Hindlimb muscle (tissue), 1 donor: Measurements from ENCODE around the gene FAM120A. TPM values are rescaled to one million over a fixed set of nuclear protein-coding genes. Genes with fewer than 3 reads are reported as not detected.

Experiments
- DNase-seq: peaks from one replicate; pipeline ENCODE4 v3.0.0-alpha.2; 2013
- polyA plus RNA-seq: library from polyadenylated mRNA; unstranded; fragments of 120-200 nt; gene quantifications from one replicate; pipeline ENCODE4 v1.2.1, GENCODE V29; 2013; ENCODE audit not compliant: insufficient read length

FAM120A gene
- polyA plus RNA-seq, 1 donor, result 63.3 TPM

DNA sequence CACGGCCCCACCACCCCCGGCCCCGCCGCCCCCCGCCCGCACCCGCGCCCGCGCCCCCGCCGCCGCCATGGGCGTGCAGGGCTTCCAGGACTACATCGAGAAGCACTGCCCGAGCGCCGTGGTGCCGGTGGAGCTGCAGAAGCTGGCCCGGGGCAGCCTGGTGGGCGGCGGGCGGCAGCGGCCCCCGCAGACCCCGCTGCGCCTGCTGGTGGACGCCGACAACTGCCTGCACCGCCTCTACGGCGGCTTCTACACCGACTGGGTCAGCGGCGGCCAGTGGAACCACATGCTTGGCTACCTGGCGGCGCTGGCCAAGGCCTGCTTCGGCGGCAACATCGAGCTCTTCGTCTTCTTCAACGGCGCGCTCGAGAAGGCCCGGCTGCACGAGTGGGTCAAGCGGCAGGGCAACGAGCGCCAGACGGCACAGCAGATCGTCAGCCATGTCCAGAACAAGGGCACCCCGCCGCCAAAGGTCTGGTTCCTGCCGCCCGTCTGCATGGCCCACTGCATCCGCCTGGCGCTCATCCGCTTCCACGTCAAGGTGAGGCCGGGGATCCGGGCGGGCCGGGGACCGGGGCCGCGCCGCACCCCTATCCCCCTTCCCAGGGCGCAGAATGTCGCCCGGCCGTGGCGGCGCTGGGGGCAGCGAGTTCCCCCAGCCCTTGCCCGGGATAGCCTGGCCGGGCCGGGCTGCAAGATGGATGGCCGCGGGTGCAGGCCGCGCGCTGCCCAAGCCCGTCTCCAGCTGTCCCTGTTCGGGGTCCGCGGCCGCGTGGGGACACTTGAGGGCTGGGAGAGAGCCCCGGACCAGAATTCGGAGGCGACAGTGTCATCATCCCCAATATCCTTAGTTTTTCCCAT, 594 bp downstream of the FAM120A start:
- DNase-seq, result peak; percentile 43

DNA sequence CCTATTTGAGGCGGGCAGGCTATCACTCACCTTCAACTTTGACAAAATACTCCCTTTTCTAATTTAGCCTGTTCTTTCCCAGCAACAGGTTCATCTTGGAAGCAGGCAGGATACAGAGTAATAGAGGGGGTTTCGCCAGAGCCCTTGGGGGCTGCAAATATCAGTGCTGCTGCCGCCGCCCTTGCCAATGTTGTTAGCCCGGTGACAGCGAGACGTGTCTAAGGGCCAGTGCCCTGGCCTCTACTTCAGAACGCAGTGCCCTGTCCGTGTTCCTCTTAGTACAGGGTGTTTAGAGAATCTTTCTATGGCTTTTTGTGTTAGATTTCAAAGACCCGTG, 1.2 kb downstream of the FAM120A start:
- peak; percentile 12 for DNase-seq

DNA sequence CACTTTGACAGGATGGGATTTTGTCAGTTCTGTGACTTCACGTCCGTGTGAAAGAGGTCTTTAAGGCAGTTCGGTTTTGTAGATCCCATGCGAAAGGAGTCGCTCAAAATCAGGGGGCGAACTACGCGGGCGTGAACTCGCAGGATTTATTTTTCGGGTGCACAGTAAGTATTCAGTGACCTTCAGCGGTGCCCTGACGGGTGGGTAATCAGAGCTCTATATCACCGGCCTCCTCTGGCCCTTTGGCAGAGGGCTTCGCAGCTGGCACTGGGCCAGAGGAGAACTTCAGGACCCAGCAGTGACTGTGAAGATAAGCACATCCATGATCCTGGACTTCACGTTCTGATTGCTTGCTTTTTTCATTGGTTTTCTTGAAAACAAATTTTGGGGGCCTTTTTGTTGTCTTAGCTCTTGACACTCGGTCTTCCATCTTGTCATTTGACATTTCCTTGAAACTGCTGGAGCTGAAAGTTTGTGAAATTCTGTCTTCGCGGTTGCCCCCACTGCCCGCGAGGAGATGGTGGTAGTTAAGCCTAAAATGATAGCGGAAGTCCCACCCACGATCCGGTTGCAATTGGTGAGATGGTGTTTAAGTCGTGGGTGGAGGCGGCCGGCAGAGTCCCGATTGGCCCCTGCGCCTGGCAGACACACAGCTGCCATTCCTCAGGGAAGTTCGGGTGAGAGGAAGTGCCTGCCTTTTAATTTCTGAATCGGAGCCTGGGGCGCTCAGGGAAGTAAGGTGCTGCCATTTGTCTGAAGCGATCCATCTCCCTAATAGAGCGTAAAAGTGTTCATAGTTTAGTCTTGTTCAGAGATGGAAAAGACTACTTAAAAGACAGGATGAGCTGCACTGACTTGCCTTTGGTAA, 1.8 kb downstream of the FAM120A start, which contains the start of gene FAM120AOS:
FAM120AOS (minus strand) TSS at position 535 of the 868 bp plus-strand sequence. CDS start 872 bp downstream, outside the sequence.
- DNase-seq, result peak; percentile 92

DNA sequence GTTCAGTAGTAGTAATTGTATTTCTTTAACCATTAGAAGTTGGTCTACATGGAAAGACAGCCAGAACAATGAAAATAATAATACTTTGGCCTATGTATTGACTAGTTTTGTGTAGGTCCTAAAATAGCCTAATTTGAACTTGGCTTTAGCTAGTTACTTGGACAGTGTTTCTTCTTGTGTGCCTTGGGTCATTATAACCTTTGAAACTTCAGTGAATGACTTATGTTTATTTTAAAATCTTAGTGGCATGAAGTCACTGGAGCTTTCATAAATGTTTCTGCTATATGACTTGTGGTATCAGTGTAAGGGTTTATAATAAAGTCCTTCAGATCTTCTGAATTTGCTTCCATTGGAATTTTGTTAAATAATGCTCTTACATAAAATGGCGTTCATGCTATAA, 4.5 kb downstream of the FAM120A start:
- no peak for DNase-seq

DNA sequence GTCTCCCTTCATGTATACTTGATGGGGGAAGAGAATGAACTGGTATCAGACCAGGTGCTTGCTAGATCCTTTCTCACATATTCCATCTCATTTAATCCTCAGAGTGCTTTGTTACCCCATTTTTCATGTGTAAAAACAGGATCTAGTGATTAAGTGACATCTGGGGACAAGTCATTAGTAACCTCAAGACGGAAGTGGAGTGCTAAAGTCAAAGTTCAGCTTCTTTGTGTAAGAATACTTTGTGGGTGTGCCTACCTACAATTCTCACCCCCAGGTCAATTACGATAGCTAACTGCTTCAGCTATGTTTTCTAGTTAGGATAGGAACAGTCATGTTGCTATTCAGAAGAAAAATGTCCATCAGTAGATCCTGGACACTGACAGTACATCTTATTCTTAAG, 5.0 kb downstream of the FAM120A start:
- no peak for DNase-seq

DNA sequence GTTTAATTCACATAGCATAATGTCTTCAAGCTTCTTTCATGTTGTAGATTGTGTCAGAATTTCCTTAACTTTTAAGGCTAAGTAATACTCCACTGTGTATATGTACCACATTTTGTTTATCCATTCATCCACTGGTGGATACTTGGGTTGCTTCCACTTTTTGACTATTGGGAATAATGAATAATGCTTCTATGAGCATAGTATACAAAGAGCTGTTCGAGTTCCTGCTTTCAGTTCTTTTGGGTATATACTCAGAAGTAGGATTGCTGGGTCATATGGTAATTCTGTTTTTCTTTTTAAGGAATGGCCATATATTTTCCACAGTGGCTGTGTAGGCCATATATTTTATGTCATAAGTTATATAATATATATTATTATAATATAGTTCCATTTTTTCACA, 5.5 kb downstream of the FAM120A start:
- DNase-seq, result no peak

DNA sequence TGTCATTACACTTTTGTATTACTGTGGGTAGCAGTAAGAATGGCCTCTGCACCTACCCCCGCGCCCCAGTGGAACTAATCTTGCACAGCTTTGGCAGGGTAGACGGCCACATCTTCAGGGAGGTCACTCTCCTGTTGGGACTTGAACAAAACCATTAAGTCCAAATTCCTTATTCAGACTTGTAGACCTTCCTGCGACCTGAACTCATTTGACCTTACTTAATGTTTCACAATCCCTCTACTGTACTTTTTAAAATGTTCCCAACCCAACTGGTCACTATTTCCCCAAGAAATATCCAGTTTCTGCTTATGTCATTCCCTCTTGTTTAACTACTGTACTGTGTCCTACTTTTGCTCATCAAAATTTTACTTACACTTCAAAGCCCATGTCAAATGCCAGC, 7.2 kb downstream of the FAM120A start:
- DNase-seq, result no peak

DNA sequence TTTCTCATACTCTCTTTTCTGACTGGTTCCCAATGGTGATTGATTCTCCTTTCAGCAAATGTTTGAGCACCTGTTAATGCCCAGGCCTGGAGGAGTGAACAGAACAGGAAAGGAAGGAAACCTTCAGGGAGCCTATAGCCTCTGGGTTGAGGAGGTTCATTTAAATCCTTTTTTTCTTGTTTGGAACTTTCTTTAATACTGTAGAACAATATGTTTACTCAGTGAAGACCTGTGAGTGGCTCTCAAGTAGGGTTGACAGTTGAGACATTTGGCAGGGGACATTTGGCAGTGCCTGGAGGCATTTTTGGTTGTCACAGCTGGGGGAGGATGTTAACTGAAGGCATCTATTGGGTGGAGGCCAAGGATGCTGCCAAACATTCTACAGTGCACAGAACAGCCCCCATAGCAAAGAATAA, 8.0 kb downstream of the FAM120A start:
- no peak for DNase-seq

DNA sequence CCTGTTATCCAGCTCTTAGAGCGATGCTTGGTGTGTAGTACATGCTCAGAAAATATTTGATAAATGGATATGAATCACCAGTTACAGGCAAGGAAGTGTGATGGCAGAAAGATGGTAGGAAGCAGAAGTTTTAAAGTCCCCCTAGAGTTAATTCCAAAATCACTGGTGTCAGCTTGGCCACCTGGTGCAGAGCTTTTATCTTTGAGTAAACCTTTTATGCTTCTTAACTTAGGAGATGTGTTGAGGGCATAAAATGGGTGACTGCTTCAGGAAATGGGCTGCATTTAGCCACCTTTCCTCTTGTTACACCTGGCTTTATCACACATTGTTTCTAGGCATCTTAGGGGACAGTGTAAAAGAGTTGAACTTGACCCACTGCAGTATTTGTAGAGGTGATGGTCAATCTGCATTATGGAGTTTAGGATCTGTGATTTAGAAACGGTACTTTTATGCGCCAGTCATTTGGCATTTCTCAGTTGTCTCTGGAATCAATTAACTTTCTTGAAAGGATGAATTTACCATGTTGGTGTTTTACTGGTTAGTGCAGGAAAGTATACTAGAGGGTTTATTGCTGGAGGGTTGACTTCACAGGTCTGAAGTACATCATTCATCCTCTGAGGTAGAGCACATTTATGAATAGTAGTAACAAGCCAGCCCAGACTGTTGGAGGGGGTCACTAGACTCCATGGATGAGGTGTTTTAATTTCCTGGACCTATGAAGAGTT, 9.4 kb downstream of the FAM120A start:
- DNase-seq, result no peak

DNA sequence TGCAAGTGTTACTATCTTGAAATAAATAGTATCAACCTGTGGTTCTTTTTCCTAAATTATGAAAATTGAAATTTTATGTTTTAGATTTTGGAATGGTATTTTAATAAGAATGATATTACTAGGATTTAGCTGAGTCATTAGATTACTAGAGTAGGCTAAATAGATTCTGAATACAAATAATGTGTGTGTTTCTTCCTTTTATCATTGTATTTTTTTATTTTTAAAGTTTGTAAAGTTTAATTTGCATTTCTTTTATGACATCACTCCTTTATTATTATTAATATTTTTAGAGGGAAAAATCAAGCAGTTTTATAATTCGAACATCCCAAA, 9.9 kb downstream of the FAM120A start:
- DNase-seq, result no peak

DNA sequence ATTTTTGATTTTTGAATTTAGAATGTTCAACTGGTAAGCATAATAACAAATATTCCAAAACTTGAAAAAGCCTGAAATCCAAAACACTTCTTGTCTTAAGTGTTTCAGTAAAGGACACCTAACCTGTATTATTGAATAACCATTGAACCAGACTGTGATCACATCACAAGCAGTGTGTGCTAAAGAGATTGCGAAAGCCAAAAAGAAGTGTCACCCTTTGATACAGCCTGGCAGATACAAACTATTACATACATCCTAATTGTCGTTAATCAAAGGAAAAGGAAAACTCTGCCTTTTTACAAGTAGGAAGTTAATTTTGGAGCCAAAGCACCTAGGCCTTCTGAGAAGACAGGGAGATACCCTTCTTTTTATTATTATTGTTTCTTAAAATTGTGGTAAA, 10.3 kb downstream of the FAM120A start:
- DNase-seq, result no peak

DNA sequence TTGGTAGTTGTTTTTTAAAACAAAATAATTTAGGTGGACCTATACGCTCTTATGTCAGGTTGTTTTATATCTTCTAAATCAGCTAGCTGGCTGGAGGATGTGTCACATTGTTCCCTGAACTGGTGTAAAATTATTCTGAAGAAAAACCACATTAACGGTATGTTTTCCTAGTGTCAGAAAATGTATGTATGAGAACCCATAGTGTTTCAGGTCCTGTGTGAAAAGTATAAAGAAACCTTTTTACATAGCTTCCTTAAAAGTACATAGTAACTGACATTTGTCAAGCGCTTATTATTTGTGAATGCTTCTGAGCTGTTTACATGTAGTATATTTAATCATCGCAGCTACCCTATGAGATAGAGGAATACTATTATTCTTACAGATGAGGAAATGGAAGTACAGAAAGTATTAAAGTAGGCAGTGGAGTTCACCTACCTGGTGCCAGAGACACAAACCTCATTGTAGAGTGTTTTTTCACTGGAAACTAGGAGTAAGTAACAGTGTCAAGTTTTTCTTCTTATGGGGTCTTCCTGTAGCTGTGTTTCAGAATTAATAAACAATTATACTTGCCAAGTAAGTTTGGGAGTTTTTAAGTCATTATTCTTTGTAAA, 12.3 kb downstream of the FAM120A start:
- no peak for DNase-seq

DNA sequence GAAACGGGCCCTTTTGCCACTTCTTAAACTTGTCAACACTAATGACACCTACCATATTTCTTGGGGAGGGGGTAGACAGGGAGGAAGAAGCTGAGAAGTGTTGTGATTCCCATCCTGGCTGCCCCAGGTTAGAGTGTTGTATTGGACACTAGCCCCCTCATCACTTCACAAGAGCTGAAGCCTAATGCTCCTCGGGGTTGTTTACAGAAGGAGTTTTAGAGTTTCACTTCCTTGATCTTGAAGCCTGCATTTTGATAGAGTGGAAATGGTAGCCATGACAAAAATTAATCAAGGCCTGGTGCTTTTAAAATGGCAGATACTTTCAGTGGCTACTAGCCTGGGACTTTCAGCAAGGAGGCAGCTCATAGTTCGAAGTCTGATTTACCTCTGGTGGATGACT, 12.9 kb downstream of the FAM120A start:
- no peak for DNase-seq

DNA sequence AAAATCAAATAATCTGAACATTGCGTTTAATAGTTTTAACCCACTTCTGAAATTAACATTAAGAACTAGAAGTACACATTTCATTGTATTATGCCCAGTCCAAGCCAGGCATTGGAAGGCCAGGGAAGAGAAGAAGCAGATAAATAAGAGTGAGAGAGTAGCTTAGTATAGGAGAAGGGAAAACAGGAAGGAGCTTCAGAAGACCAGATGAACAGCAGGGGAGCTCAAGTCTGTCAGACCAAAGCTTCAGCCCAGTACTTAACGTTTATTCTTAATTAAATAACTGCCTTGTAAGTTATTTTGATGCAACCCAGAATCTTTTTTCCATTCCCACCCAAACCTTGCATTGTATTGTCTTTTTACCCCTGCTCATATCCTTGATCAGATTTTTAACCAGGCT, 13.4 kb downstream of the FAM120A start:
- no peak for DNase-seq

DNA sequence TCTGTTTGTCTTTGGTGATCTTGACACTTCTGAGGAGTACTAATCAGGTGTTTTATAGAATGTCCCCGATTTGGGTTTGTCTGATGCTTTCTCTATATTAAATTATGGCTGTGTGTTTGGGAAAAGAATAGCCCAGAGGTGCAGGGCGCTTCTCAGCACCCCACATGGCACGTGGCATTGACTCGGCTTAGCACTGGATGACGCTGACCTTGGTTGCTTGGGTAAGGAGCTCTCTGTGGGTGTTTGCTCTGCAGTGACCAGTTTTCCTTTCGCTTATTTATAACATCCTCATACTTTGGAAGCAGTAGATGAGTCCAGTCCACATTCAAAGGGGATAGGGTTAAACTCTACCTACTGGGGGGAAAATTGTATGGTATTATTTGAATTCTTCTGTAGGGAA, 14.4 kb downstream of the FAM120A start:
- DNase-seq, result no peak

DNA sequence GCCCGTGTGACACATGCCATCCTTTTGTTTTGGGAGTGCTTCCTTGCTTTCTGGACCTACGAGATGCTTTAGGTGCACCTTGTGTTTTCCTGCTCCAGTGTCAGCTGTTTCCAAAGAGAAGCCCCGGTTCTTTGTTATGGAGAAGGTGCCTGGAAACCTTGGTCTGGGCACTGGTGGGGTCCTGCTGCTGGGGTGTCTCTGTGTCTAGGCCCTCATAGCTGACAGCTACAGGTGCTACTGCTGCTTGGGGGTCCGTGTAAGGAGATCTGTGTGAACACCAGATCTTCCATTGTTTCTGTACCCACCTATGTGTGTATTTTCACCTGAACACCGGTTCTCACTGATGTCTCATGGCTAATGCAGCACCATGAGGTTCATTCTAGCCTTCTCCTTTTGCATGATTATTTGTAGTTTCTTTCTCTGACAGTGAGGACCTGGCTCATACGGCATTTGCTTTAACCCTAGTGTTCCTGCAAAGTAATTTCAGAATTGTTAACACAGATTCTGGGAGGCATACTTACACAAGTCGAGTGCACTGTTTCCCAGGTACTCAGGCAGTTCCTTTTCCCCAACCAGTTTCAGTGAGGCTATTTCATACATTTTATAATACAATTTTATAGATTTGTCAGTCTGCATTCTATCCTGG, 15.1 kb downstream of the FAM120A start:
- DNase-seq, result no peak

DNA sequence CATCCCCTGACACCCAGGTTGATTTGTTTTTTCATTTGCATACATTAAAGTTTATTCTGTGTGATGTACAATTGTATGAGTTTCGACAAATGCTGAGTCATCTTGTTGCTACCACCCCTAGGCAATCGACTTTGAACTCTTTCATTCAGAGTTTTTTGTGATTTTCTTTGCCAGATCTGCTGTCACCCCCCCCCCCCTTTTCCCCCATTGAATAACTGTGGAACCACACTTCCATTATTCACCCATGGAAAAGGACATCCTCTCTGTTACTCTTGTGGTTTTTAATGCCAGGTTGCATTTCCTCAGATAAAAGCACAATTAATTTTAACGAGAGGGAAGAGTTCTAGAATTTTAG, 15.6 kb downstream of the FAM120A start:
- DNase-seq, result no peak

DNA sequence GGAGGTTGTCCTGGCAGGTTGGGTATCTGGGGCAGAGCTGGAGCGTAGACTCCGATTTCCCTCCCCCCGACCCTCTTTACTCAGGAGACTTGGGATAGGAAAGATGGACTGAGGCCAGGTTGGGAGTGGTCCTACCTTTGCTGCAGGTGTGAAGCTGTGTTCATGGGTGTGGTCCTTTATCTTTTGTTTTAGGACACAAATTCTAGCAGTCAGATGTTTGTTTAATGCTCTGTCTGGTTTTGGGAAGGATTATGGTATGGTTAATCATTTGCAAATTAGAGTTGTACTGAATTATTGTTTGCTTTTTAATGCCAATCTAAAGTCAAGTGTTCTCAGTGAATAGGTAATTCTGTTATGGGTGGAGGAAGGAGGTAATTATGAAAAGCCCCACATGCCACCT, 16.0 kb downstream of the FAM120A start:
- DNase-seq, result no peak

DNA sequence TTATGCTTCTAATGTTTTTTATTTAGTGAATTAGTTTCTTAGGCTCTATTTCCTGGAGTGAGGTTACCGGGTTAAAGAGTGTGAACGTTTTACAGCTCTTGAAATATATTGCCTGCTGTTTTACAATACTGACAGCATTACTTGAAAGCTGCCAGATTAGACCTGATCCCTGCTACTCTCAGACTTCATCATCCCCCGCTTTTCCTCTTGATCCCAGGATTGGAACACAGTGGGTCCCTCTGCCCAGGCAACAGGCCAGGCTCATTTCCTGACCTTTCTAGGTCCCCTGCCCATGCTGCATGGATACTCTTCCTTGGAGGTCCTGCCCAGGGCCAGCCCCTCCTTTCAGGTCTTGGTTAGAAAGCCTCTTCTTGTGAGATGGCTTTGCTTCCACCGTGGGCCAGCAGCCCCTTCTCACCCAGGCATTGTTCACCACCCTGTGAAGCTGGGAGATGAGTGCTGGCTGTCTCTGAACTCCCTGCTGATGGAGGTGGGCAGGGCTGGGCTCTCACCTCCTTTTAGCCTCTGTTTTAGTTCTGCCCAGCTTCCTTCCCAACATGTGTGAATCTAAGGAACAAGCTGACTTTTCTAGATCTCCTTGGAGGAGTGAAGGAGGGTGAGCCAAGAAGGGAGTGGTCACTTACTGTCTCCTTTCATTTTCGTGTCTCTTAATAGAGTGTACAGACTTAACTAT, 17.4 kb downstream of the FAM120A start:
- peak; percentile 61 for DNase-seq

DNA sequence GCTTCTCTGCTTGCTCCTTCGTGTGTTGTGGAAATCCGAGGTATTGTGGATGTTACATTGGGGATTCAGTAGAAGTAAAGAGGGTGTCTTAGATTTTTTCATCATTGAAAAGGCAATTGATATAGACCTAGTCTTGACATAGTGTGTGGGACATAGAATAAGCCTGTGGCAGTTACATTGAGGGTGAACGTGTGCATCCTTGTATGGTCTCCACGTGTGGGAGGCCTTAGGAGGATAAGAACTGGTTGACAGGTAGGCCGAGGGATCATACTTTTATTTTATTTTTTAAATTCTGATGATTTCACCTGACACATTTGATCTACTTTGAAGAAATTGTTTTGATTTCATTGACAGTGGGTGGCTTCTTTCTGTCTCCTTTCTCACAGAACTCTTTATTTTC, 18.9 kb downstream of the FAM120A start:
- no peak for DNase-seq

DNA sequence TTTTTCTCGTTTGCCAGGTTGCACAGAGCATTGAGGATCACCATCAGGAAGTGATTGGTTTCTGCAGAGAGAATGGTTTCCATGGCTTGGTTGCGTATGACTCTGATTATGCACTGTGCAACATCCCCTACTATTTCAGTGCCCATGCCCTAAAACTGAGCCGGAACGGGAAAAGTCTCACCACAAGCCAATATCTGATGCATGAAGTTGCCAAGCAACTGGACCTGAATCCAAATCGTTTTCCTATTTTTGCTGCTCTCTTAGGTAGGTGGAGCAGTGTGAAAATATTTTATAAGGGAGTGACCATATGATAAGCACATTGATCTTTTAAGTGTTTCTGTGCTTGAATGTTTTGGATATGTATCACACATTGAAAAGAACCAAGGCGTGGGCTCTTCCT, 19.6 kb downstream of the FAM120A start:
- DNase-seq, result no peak

DNA sequence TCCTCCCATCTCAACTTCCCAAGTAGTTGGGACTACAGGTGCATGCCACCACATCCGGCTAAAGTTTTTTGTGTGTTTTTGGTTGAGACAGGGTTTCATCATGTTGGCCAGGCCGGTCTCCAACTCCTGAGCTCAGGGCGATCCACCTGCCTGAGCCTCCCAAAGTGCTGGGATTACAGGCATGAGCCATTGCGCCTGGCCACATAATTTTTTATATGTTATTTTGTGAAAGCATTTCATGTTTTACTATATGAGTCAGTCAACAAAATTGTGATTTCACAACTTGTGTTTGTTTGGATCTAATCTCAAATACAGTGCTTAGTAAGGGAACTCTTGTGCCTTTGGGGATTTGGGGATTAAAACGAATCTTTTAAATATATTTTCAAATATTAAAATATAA, 21.9 kb downstream of the FAM120A start:
- no peak for DNase-seq
